Esophagus muscularis mucosa (tissue), 4 donors: ENCODE measurements around the gene ECEL1. TPM values are rescaled to one million over a fixed set of nuclear protein-coding genes. Genes with fewer than 3 reads are reported as not detected.

Experiments
- DNase-seq: peaks from one replicate; pipeline ENCODE4 v3.0.0-alpha.2; 2017; ENCODE audit errors: extremely low spot score
- H3K27ac ChIP-seq, 4 donors: fragments of 200-600 bp; sonication (generic); replicated peaks in 1 of 4; 1 replicate in 3 of 4; 2 replicates in 1 of 4; pipeline ENCODE4 v1.5.1; 2016 to 2019; ENCODE audit warnings: mild to moderate bottlenecking in 1 of 4
- H3K27me3 ChIP-seq, 4 donors: fragments of 200-600 bp; sonication (generic); one replicate each; pipeline versions ENCODE4 v1.5.1 to v1.6.0; 2016 to 2019
- H3K36me3 ChIP-seq, 4 donors: fragments of 200-600 bp; sonication (generic); one replicate each; pipeline ENCODE4 v1.5.1; 2016 to 2019
- H3K4me1 ChIP-seq, 4 donors: fragments of 200-600 bp; sonication (generic); one replicate each; pipeline ENCODE4 v1.5.1; 2016 to 2019
- H3K4me3 ChIP-seq, 4 donors: fragments of 200-600 bp; sonication (generic); 1 replicate in 2 of 4; 2 replicates in 2 of 4; pipeline ENCODE4 v1.5.1; 2016 to 2019; ENCODE audit warnings: mild to moderate bottlenecking in 4 of 4, moderate library complexity in 1 of 4
- H3K9me3 ChIP-seq, 4 donors: fragments of 200-600 bp; sonication (generic); 1 replicate in 3 of 4; 2 replicates in 1 of 4; pipeline ENCODE4 v1.5.1; 2016 to 2019
- CTCF ChIP-seq, 3 experiments: fragments of 200-600 bp in 2 of 3; fragments of 450-650 bp in 1 of 3; sonication (generic) in 2 of 3; IDR thresholded peaks; one replicate each; pipeline ENCODE4 v1.5.1; 2017 to 2019; ENCODE audit warnings: antibody characterized with exemption in 3 of 3, mild to moderate bottlenecking in 2 of 3, moderate library complexity in 1 of 3
- EP300 ChIP-seq: sonication (generic); formaldehyde crosslinking; IDR thresholded peaks from one replicate; pipeline ENCODE4 v1.6.1; 2017; ENCODE audit warnings: antibody characterized with exemption
- POLR2A ChIP-seq: fragments of 450-650 bp; IDR thresholded peaks from one replicate; pipeline ENCODE4 v1.6.1; 2017; ENCODE audit warnings: antibody characterized with exemption, moderate library complexity, mild to moderate bottlenecking, low read depth
- POLR2AphosphoS5 ChIP-seq, 2 donors: sonication (generic); formaldehyde crosslinking; IDR thresholded peaks; one replicate each; pipeline ENCODE4 v1.6.1; 2017; ENCODE audit warnings: antibody characterized with exemption in 2 of 2
- WGBS: methylation state at CpG from one replicate; pipeline ENCODE4 v1.1.5; 2018; 5-methylcytosine and 5-hydroxymethylcytosine counted together
- intact Hi-C: fragments of 100-400 bp; cut with DNase I; formaldehyde crosslinking; loops from one replicate; pipeline ENCODE4 v1.15.1; 2023
- total RNA-seq, 4 donors: library from RNA; depleted of rRNA; stranded (reverse); fragments of >200 nt; gene quantifications; one replicate each; pipeline versions ENCODE4 v1.1.0 to v1.2.1, GENCODE V29; 2016

Gene ECEL1
- total RNA-seq, 4 donors from 2014 or later, result 0.66 to 1.6 (median 1.4) TPM; not detected in 1

GRCh38 chr2:232522623-232523401 is 35.2 kb upstream of the ECEL1 start:
- WGBS, result 24% methylated on average over 15 of the region's 46 CpGs
- H3K27me3 ChIP-seq, result peaks cover 6 to 92% (median 44%) of the 10 kb centered on the region in 4 donors
- H3K4me1 ChIP-seq, result peaks cover 31 to 43% (median 38%) of the 10 kb centered on the region in 4 donors
- H3K4me3 ChIP-seq, result peak overlapping the region; percentile 40 to 52 (median 42)
- TF ChIP-seq EP300 (no peak), POLR2AphosphoS5 (IDR thresholded peaks at IDR 0.05) (no peak), CTCF (IDR thresholded peaks at IDR 0.05) (no peak), POLR2A (no peak)
- H3K36me3 ChIP-seq, result no peaks in the 10 kb centered on the region
- intact Hi-C loops, result loop anchor here (2.0 to 10.0 kb wide), 2 partner anchors 82 to 618 kb away; no protein-coding TSS in a partner anchor
- DNase-seq, result no peak
- no peaks in the 10 kb centered on the region for H3K9me3 ChIP-seq
- H3K27ac ChIP-seq, result no peak overlapping the region

- no peaks in the 10 kb centered on the region for H3K36me3 ChIP-seq
- H3K27me3 ChIP-seq, result peaks cover 6 to 95% (median 44%) of the 10 kb centered on the region in 4 donors
- H3K27ac ChIP-seq, result no peak overlapping the region
- no peaks in the 10 kb centered on the region for H3K9me3 ChIP-seq
- peaks cover 31 to 43% (median 38%) of the 10 kb centered on the region in 4 donors for H3K4me1 ChIP-seq
- DNase-seq, result no peak
- no peak for TF ChIP-seq EP300
- TF ChIP-seq CTCF (IDR thresholded peaks at IDR 0.05), result peak; percentile 83 to 98 (median 92)
- no peak for TF ChIP-seq POLR2AphosphoS5 (IDR thresholded peaks at IDR 0.05)
- TF ChIP-seq POLR2A, result no peak
- H3K4me3 ChIP-seq, result peak overlapping the region; percentile 40 to 52 (median 42)
- WGBS, result no CpG with 5 or more reads among the region's 66 CpGs
- intact Hi-C loops, result loop anchor here (2.0 to 10.0 kb wide), 2 partner anchors 81 to 617 kb away; no protein-coding TSS in a partner anchor
Observed at GRCh38 chr2:232521959-232522622, 34.5 kb upstream of the ECEL1 start.

GRCh38 chr2:232521098-232521497 is 33.5 kb upstream of the ECEL1 start:
- H3K27me3 ChIP-seq, result peaks cover 6 to 87% (median 44%) of the 10 kb centered on the region in 4 donors
- WGBS, result 85% methylated on average over 9 of the region's 14 CpGs

GRCh38 chr2:232520489-232520888 is 32.9 kb upstream of the ECEL1 start:
- Histone ChIP-seq H3K27ac (no peak overlapping the region), H3K4me1 (peaks cover 27 to 38% (median 34%) of the 10 kb centered on the region in 4 donors), H3K27me3 (peaks cover 6 to 86% (median 42%) of the 10 kb centered on the region in 4 donors), H3K9me3 (no peaks in the 10 kb centered on the region), H3K36me3 (no peaks in the 10 kb centered on the region), H3K4me3 (no peak overlapping the region)
- DNase-seq, result no peak
- intact Hi-C loops, result loop anchor here (10.0 kb wide), 1 partner anchor 616 kb away; no protein-coding TSS in a partner anchor
- TF ChIP-seq POLR2AphosphoS5 (IDR thresholded peaks at IDR 0.05) (no peak), POLR2A (no peak)
- WGBS, result 81% methylated on average over 15 of the region's 15 CpGs

More at GRCh38 chr2:232521098-232521497, 33.5 kb upstream of the ECEL1 start:
- Histone ChIP-seq H3K4me3 (no peak overlapping the region), H3K4me1 (peaks cover 31 to 43% (median 38%) of the 10 kb centered on the region in 4 donors), H3K36me3 (no peaks in the 10 kb centered on the region), H3K9me3 (no peaks in the 10 kb centered on the region), H3K27ac (no peak overlapping the region)
- no peak for DNase-seq
- intact Hi-C loops, result loop anchor here (10.0 kb wide), 1 partner anchor 616 kb away; no protein-coding TSS in a partner anchor
- TF ChIP-seq POLR2AphosphoS5 (IDR thresholded peaks at IDR 0.05), result no peak
- TF ChIP-seq CTCF (IDR thresholded peaks at IDR 0.05), result no peak
- TF ChIP-seq EP300, result no peak
- TF ChIP-seq POLR2A, result no peak
